ENCODE data around the gene RAPGEF6. TPM values are rescaled to one million over a fixed set of nuclear protein-coding genes. Genes with fewer than 3 reads are reported as not detected.

Gene RAPGEF6
- total and polyA plus RNA-seq, 2 experiments from 2014 or later: 9.5 to 20.3 TPM

- TF ChIP-seq, protein P1, sequence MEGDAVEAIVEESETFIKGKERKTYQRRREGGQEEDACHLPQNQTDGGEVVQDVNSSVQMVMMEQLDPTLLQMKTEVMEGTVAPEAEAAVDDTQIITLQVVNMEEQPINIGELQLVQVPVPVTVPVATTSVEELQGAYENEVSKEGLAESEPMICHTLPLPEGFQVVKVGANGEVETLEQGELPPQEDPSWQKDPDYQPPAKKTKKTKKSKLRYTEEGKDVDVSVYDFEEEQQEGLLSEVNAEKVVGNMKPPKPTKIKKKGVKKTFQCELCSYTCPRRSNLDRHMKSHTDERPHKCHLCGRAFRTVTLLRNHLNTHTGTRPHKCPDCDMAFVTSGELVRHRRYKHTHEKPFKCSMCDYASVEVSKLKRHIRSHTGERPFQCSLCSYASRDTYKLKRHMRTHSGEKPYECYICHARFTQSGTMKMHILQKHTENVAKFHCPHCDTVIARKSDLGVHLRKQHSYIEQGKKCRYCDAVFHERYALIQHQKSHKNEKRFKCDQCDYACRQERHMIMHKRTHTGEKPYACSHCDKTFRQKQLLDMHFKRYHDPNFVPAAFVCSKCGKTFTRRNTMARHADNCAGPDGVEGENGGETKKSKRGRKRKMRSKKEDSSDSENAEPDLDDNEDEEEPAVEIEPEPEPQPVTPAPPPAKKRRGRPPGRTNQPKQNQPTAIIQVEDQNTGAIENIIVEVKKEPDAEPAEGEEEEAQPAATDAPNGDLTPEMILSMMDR (conservative IDR thresholded peaks at IDR 0.05; ENCODE audit: low read depth in 2 of 2): no peak
- TF ChIP-seq NANOG (IDR thresholded peaks at IDR 0.05; ENCODE audit: borderline replicate concordance) (no peak), CREB1 (CRISPR knock-in tag; IDR thresholded peaks at IDR 0.05; ENCODE audit: low read depth) (no peak), STAT1 (IDR thresholded peaks at IDR 0.05; ENCODE audit: unreplicated experiment) (no peak), ZNF331 (CRISPR knock-in tag; IDR thresholded peaks at IDR 0.05; ENCODE audit: low read depth) (no peak), EZH2 (IDR thresholded peaks at IDR 0.05; ENCODE audit: low read depth, unreplicated experiment) (no peak)
- TF ChIP-seq, protein P2, sequence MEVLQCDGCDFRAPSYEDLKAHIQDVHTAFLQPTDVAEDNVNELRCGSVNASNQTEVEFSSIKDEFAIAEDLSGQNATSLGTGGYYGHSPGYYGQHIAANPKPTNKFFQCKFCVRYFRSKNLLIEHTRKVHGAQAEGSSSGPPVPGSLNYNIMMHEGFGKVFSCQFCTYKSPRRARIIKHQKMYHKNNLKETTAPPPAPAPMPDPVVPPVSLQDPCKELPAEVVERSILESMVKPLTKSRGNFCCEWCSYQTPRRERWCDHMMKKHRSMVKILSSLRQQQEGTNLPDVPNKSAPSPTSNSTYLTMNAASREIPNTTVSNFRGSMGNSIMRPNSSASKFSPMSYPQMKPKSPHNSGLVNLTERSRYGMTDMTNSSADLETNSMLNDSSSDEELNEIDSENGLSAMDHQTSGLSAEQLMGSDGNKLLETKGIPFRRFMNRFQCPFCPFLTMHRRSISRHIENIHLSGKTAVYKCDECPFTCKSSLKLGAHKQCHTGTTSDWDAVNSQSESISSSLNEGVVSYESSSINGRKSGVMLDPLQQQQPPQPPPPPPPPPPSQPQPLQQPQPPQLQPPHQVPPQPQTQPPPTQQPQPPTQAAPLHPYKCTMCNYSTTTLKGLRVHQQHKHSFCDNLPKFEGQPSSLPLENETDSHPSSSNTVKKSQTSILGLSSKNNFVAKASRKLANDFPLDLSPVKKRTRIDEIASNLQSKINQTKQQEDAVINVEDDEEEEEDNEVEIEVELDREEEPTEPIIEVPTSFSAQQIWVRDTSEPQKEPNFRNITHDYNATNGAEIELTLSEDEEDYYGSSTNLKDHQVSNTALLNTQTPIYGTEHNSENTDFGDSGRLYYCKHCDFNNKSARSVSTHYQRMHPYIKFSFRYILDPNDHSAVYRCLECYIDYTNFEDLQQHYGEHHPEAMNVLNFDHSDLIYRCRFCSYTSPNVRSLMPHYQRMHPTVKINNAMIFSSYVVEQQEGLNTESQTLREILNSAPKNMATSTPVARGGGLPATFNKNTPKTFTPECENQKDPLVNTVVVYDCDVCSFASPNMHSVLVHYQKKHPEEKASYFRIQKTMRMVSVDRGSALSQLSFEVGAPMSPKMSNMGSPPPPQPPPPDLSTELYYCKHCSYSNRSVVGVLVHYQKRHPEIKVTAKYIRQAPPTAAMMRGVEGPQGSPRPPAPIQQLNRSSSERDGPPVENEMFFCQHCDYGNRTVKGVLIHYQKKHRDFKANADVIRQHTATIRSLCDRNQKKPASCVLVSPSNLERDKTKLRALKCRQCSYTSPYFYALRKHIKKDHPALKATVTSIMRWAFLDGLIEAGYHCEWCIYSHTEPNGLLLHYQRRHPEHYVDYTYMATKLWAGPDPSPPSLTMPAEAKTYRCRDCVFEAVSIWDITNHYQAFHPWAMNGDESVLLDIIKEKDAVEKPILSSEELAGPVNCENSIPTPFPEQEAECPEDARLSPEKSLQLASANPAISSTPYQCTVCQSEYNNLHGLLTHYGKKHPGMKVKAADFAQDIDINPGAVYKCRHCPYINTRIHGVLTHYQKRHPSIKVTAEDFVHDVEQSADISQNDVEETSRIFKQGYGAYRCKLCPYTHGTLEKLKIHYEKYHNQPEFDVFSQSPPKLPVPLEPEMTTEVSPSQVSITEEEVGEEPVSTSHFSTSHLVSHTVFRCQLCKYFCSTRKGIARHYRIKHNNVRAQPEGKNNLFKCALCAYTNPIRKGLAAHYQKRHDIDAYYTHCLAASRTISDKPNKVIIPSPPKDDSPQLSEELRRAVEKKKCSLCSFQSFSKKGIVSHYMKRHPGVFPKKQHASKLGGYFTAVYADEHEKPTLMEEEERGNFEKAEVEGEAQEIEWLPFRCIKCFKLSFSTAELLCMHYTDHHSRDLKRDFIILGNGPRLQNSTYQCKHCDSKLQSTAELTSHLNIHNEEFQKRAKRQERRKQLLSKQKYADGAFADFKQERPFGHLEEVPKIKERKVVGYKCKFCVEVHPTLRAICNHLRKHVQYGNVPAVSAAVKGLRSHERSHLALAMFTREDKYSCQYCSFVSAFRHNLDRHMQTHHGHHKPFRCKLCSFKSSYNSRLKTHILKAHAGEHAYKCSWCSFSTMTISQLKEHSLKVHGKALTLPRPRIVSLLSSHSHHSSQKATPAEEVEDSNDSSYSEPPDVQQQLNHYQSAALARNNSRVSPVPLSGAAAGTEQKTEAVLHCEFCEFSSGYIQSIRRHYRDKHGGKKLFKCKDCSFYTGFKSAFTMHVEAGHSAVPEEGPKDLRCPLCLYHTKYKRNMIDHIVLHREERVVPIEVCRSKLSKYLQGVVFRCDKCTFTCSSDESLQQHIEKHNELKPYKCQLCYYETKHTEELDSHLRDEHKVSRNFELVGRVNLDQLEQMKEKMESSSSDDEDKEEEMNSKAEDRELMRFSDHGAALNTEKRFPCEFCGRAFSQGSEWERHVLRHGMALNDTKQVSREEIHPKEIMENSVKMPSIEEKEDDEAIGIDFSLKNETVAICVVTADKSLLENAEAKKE (CRISPR knock-in tag; IDR thresholded peaks at IDR 0.05): no peak
Observed at GRCh38 chr5:131575660-131576227, 59.3 kb downstream of the RAPGEF6 start (continued).

GRCh38 chr5:131571669-131572168 is 63.3 kb downstream of the RAPGEF6 start:
- Histone ChIP-seq H3K27ac (ENCODE audit: low read depth) (no peak overlapping the region), H3K9me2 (ENCODE audit: insufficient read depth) (no peaks in the 10 kb centered on the region), H3K4me3 (no peak overlapping the region), H3K4me2 (no peak overlapping the region), H3K36me3 (ENCODE audit: insufficient read depth) (no peaks in the 10 kb centered on the region), H3K79me2 (replicated peaks; ENCODE audit: insufficient read depth) (peaks cover 12% of the 10 kb centered on the region), H4K20me1 (replicated peaks; ENCODE audit: insufficient read depth) (no peaks in the 10 kb centered on the region), H3K4me1 (ENCODE audit: insufficient read depth) (no peaks in the 10 kb centered on the region), H2AFZ (no peak overlapping the region), H3K27me3 (ENCODE audit: insufficient read depth) (no peaks in the 10 kb centered on the region), H3F3A (replicated peaks; ENCODE audit: low read depth) (no peaks in the 10 kb centered on the region)
- Mint-ChIP-seq H3K4me3 (no peak overlapping the region), H3K4me1 (peaks cover 3% of the 10 kb centered on the region; the same call in 2 of the 3 replicates), H3K36me3 (ENCODE audit: low read depth) (no peaks in the 10 kb centered on the region), H3K27me3 (ENCODE audit: insufficient read depth, low read depth, poor library complexity) (no peaks in the 10 kb centered on the region), H3K9me3 (no peaks in the 10 kb centered on the region), H3K27ac (no peak overlapping the region)
- ATAC-seq: no peak
- DNase-seq (ENCODE audit: low spot score): no peak
- TF ChIP-seq, protein P1 (conservative IDR thresholded peaks at IDR 0.05; ENCODE audit: low read depth in 2 of 2): no peak
- TF ChIP-seq, protein P3, sequence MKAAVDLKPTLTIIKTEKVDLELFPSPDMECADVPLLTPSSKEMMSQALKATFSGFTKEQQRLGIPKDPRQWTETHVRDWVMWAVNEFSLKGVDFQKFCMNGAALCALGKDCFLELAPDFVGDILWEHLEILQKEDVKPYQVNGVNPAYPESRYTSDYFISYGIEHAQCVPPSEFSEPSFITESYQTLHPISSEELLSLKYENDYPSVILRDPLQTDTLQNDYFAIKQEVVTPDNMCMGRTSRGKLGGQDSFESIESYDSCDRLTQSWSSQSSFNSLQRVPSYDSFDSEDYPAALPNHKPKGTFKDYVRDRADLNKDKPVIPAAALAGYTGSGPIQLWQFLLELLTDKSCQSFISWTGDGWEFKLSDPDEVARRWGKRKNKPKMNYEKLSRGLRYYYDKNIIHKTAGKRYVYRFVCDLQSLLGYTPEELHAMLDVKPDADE (IDR thresholded peaks at IDR 0.05): no peak
- TF ChIP-seq CREB1 (CRISPR knock-in tag; IDR thresholded peaks at IDR 0.05; ENCODE audit: low read depth) (no peak), ZNF331 (CRISPR knock-in tag; IDR thresholded peaks at IDR 0.05; ENCODE audit: low read depth) (no peak)

Measured in GM23338 (cell line).